Measurements from ENCODE around the gene IGFBP7. TPM values are rescaled to one million over a fixed set of nuclear protein-coding genes. Genes with fewer than 3 reads are reported as not detected.

Gene IGFBP7
- total and polyA plus RNA-seq, 4 experiments from 2014 or later = not detected

Other genes with a start within 250 kb of the IGFBP7 start
- gene REST, start 202.5 kb downstream of the IGFBP7 start, total RNA-seq = 10 to 100 TPM; 77.3 to 79.2 TPM
- gene REST, start 202.5 kb downstream of the IGFBP7 start, polyA plus RNA-seq = 100 to 1,000 TPM; 170 to 178 TPM
- 10 to 100 TPM; 20.1 to 20.4 TPM for gene NOA1, start 132.8 kb downstream of the IGFBP7 start, total RNA-seq
- 10 to 100 TPM; 17.5 to 21.6 TPM for gene NOA1, start 132.8 kb downstream of the IGFBP7 start, polyA plus RNA-seq
- gene POLR2B, start 131.5 kb downstream of the IGFBP7 start, total RNA-seq = 100 to 1,000 TPM; 127 to 136 TPM
- gene POLR2B, start 131.5 kb downstream of the IGFBP7 start, polyA plus RNA-seq = 10 to 100 TPM; 53.6 to 69.8 TPM

Measured in CD4-positive, alpha-beta memory T cell (primary cell).